GM12878 (cell line): ENCODE data around the gene CORO1C. TPM values are rescaled to one million over a fixed set of nuclear protein-coding genes. Genes with fewer than 3 reads are reported as not detected.

Experiments
- ATAC-seq: fragments of 200-7000 bp; cut with Tn5 transposase; 3 replicates; pipeline ENCODE4 v1.9.1; 2020; ENCODE audit warnings: mild to moderate bottlenecking, moderate library complexity
- BruUV-seq: library from RNA; stranded (reverse); fragments of 400-500 nt; replicated peaks from 2 replicates; lab custom pipeline; 2021; lab: Mats Ljungman, UMichigan
- CTCF ChIA-PET: fragments of 300-600 bp; sonication (Branson Sonifier 250); formaldehyde crosslinking; extraction: SDS; loops from one replicate; lab custom pipeline; 2021; ENCODE audit warnings: inconsistent platforms; lab: Yijun Ruan, JAX
- POLR2A ChIA-PET: fragments of 350-600 bp; formaldehyde crosslinking; extraction: SDS; loops from one replicate; lab custom pipeline; 2021; ENCODE audit warnings: inconsistent platforms; lab: Charles Lee
- RAD21 ChIA-PET: fragments of 300-600 bp; sonication (Branson Sonifier 250); formaldehyde crosslinking; loops from one replicate; lab custom pipeline; 2023; ENCODE audit warnings: antibody characterized with exemption; ENCODE audit not compliant: unreplicated experiment; lab: Charles Lee
- SMC1A ChIA-PET: fragments of 300-600 bp; sonication (Branson Sonifier 250); formaldehyde crosslinking; loops from one replicate; lab custom pipeline; 2023; ENCODE audit not compliant: unreplicated experiment, uncharacterized antibody; lab: Charles Lee
- DNase-seq: peaks from one replicate; pipeline ENCODE4 v3.0.0-alpha.2; 2011; ENCODE audit warnings: low read depth, low spot score
- FAIRE-seq: peaks from 3 replicates; lab custom pipeline; 2011; peaks lifted over from hg19 to GRCh38; lab: Jason Lieb, UNC
- H2AFZ ChIP-seq: 2 replicates; pipeline ENCODE4 v1.6.0; 2011; ENCODE audit warnings: low read depth, low read length, control low read depth; ENCODE audit not compliant: control insufficient read depth
- H3K27ac ChIP-seq: 2 replicates; pipeline ENCODE4 v1.5.1; 2011; ENCODE audit warnings: control low read depth; ENCODE audit not compliant: control insufficient read depth, insufficient read depth
- H3K27me3 ChIP-seq, 2 experiments: replicated peaks in 1 of 2; 2 replicates each; pipeline versions ENCODE4 v1.6.0 to v1.6.1; 2011; ENCODE audit warnings: low read length in 1 of 2; ENCODE audit not compliant: control insufficient read depth in 2 of 2, insufficient read depth in 2 of 2
- H3K36me3 ChIP-seq, 2 experiments: 2 replicates each; pipeline ENCODE4 v1.5.1; 2011; ENCODE audit warnings: low read length in 1 of 2; ENCODE audit not compliant: control insufficient read depth in 2 of 2, insufficient read depth in 2 of 2
- H3K4me1 ChIP-seq: 2 replicates; pipeline ENCODE4 v1.6.1; 2011; ENCODE audit warnings: mild to moderate bottlenecking, low read length, moderate library complexity, mixed read lengths; ENCODE audit not compliant: control insufficient read depth, insufficient read depth
- H3K4me2 ChIP-seq: 2 replicates; pipeline ENCODE4 v1.6.0; 2011; ENCODE audit warnings: control low read depth; ENCODE audit not compliant: control insufficient read depth, insufficient read depth
- H3K4me3 ChIP-seq: fragments of 200-600 bp; sonication (generic); 2 replicates; pipeline ENCODE4 v1.5.1; 2016
- H3K79me2 ChIP-seq: 2 replicates; pipeline ENCODE4 v1.6.0; 2011; ENCODE audit warnings: low read length; ENCODE audit not compliant: control insufficient read depth, insufficient read depth
- H3K9ac ChIP-seq: 2 replicates; pipeline ENCODE4 v1.8.0; 2011; ENCODE audit warnings: low read length, control low read depth, mixed read lengths; ENCODE audit not compliant: control insufficient read depth, insufficient read depth
- H3K9me3 ChIP-seq: replicated peaks from 3 replicates; pipeline ENCODE4 v1.5.1; 2011; ENCODE audit warnings: mild to moderate bottlenecking, low read length; ENCODE audit not compliant: control insufficient read depth, insufficient read depth
- H4K20me1 ChIP-seq: 2 replicates; pipeline ENCODE4 v1.6.0; 2011; ENCODE audit not compliant: control insufficient read depth, insufficient read depth
- DPF2 ChIP-seq: fragments of 450-650 bp; IDR thresholded peaks from 2 replicates; pipeline ENCODE4 v1.6.1; 2017; ENCODE audit warnings: mild to moderate bottlenecking
- EED ChIP-seq: sonication (generic); IDR thresholded peaks from 2 replicates; pipeline ENCODE4 v1.6.1; 2016; ENCODE audit warnings: antibody characterized with exemption, low read depth
- IKZF1 ChIP-seq: fragments of 450-650 bp; conservative IDR thresholded peaks from 2 replicates; pipeline ENCODE4 v1.6.1; 2017; ENCODE audit warnings: antibody characterized with exemption, mild to moderate bottlenecking
- NFYA ChIP-seq: IDR thresholded peaks from 2 replicates; pipeline ENCODE4 v1.6.1; 2011; ENCODE audit warnings: low read depth, mild to moderate bottlenecking, low read length, improper control_type of control experiment, borderline replicate concordance
- PAX5 ChIP-seq: IDR thresholded peaks from 2 replicates; pipeline ENCODE4 v1.6.1; 2011; ENCODE audit warnings: low read depth, low read length, borderline replicate concordance
- PAX8 ChIP-seq: fragments of 450-650 bp; IDR thresholded peaks from 2 replicates; pipeline ENCODE4 v1.6.1; 2017; ENCODE audit warnings: mild to moderate bottlenecking, moderate library complexity
- SP1 ChIP-seq: IDR thresholded peaks from one replicate; pipeline ENCODE4 v1.6.1; 2011; ENCODE audit warnings: low read depth, low read length
- SPI1 ChIP-seq: IDR thresholded peaks from 2 replicates; pipeline ENCODE4 v1.6.1; 2011; ENCODE audit warnings: low read depth, mild to moderate bottlenecking, low read length, moderate library complexity, borderline replicate concordance; ENCODE audit not compliant: insufficient read depth
- SRF ChIP-seq, 2 experiments: IDR thresholded peaks; 2 replicates each; pipeline ENCODE4 v1.6.1; 2011; ENCODE audit warnings: low read depth in 2 of 2, low read length in 2 of 2, mild to moderate bottlenecking in 1 of 2, moderate library complexity in 1 of 2
- SUPT20H ChIP-seq: IDR thresholded peaks from 2 replicates; pipeline ENCODE4 v1.6.1; 2011; ENCODE audit warnings: low read depth, mild to moderate bottlenecking, low read length, moderate library complexity, borderline replicate concordance; ENCODE audit not compliant: control insufficient read depth
- ZBED1 ChIP-seq: IDR thresholded peaks from 2 replicates; pipeline ENCODE4 v1.6.1; 2016; ENCODE audit warnings: borderline replicate concordance
- ZBTB33 ChIP-seq: fragments of 450-650 bp; IDR thresholded peaks from 2 replicates; pipeline ENCODE4 v1.6.1; 2017; ENCODE audit warnings: mild to moderate bottlenecking
- WGBS: methylation state at CpG from one replicate; pipeline ENCODE4 v1.1.6; 2016; ENCODE audit warnings: low lambda C conversion rate; ENCODE audit not compliant: insufficient replicate concordance, insufficient coverage; ENCODE audit errors: missing lambda C conversion rate; 5-methylcytosine and 5-hydroxymethylcytosine counted together
- in situ Hi-C: fragments of 300-500 bp; cut with MboI; formaldehyde crosslinking; loops from 9 replicates; pipeline ENCODE4 v1.14.3; 2018; ENCODE audit warnings: mixed read lengths
- intact Hi-C: fragments of 100-400 bp; cut with micrococcal nuclease; formaldehyde crosslinking; loops from one replicate; pipeline ENCODE4 v1.14.2; 2022; ENCODE audit not compliant: unreplicated experiment
- polyA plus RNA-seq, 11 experiments: library from polyadenylated mRNA; depleted of rRNA in 4 of 11; unstranded in 6 of 11; stranded (reverse) in 5 of 11; fragments of >200 nt; fragmentation: Nextera tagmentation in 4 of 11; fragmentation: Illumina TruSeq in 1 of 11; extraction: Ambion mirVana in 4 of 11; extraction: Trizol in 1 of 11; gene quantifications; 1 replicate in 1 of 11; 2 replicates in 10 of 11; pipeline versions ENCODE4 v1.2.1 to v1.2.3, GENCODE V29; 2011 to 2016; ENCODE audit warnings: inconsistent platforms in 2 of 11, missing spikeins in 2 of 11, low read depth in 1 of 11
- total RNA-seq, 4 experiments: library from RNA; depleted of rRNA in 3 of 4; stranded (reverse); fragments of >200 nt in 3 of 4; fragmentation: Illumina TruSeq in 1 of 4; extraction: Trizol in 1 of 4; gene quantifications; 2 replicates each; pipeline versions ENCODE4 v1.2.1 to v1.2.3, GENCODE V29; 2013 to 2021
- TF ChIP-seq, protein P1 (sequence below): fragments of 450-650 bp; IDR thresholded peaks from 2 replicates; pipeline ENCODE4 v1.6.1; 2016; ENCODE audit warnings: mild to moderate bottlenecking
- TF ChIP-seq, protein P2 (sequence below): fragments of 450-650 bp; formaldehyde crosslinking; IDR thresholded peaks from 2 replicates; pipeline ENCODE4 v1.4.0; 2022; ENCODE audit warnings: mild to moderate bottlenecking, moderate library complexity

Gene CORO1C
- total and polyA plus RNA-seq, 10 of the 15 experiments (the other 5 are each of a cell fraction or from before 2014, with no cell fraction given) = 52.7 to 254 (median 171) TPM

DNA sequence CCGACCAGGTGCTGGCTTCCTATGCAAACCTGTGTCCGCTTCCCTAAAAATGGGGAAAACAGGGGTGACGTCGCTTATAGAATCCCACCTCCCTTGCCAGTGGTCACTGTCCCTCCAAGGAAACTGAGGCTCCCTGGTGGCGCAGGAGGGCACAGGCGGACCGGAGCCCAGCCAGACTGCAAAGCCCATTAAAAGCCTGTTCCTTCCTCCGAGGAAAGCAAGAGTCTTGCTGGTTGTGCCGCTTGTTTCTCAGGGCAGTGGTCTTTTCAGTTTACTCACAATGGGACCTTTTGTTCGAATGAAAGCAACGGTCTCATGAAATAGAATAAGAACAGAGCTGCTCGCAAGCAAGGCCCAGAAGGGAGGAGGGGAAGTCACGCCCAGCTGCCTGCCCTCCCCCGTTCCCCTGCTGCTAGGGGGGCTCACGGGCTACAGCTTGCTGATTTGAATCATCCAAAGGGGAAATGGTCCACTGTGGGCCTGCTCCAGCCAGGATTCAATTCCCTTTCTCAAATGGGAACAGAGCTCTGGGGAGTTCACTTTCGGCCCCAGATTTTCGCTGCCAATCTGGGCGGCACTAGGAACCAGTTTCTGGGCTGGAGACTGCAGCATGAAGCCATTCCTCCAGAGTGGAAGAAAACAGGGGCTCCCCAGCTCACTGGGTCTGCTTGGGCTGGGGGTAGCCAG, 93.0 kb downstream of the CORO1C start:
- no TSS peak for BruUV-seq
- H3K36me3 ChIP-seq = no peaks in the 10 kb centered on the region; a peak in 1 of 4 replicates
- POLR2A ChIA-PET = interaction anchor here (0.5 to 10.5 kb wide), 7 partner anchors 22 to 219 kb away, joined by 3 to 199 read pairs (median 11); partner anchors contain the start of gene SSH1
- H2AFZ ChIP-seq = no peak overlapping the region
- H3K27ac ChIP-seq = peak overlapping the region; percentile 65
- peaks cover 80% of the 10 kb centered on the region for H3K4me1 ChIP-seq
- H3K4me2 ChIP-seq = peak overlapping the region; percentile 82
- no peaks in the 10 kb centered on the region for H4K20me1 ChIP-seq
- ATAC-seq (no peak), FAIRE-seq (no peak), DNase-seq (no peak)
- RAD21 ChIA-PET = interaction anchor here (1.2 to 17.3 kb wide), 5 partner anchors 15 to 181 kb away, joined by 3 to 413 read pairs (median 221); partner anchors contain the start of genes ISCU and SART3
- H3K79me2 ChIP-seq = peaks cover 14% of the 10 kb centered on the region
- in situ Hi-C loops = loop anchor here (10.0 kb wide), 1 partner anchor 457 kb away; the partner anchor contains the start of genes ALKBH2 and UNG
- WGBS = 82% methylated on average over 18 of the region's 18 CpGs
- intact Hi-C loops = loop anchor here (10.0 kb wide), 2 partner anchors 303 to 457 kb away; partner anchors contain the start of genes ALKBH2, CMKLR1 and UNG
- peak overlapping the region; percentile 62; the same call in 1 of the 2 replicates for H3K4me3 ChIP-seq
- CTCF ChIA-PET = interaction anchor here (1.1 to 17.2 kb wide), 8 partner anchors 8 to 317 kb away, joined by 3 to 244 read pairs (median 4); partner anchors contain the start of gene ISCU
- SMC1A ChIA-PET = interaction anchor here (0.9 to 16.7 kb wide), 9 partner anchors 8 to 166 kb away, joined by 3 to 397 read pairs (median 5); partner anchors contain the start of genes ISCU and SART3
- peak overlapping the region; percentile 46 for H3K9ac ChIP-seq
- H3K27me3 ChIP-seq = no peaks in the 10 kb centered on the region
- no peaks in the 10 kb centered on the region for H3K9me3 ChIP-seq
- no peak for TF ChIP-seq PAX8
- TF ChIP-seq EED = peak; percentile 57; the same call in 1 of the 2 replicates
- peak; percentile 94 for TF ChIP-seq PAX5
- TF ChIP-seq IKZF1 = peak; percentile 59; the same call in 1 of the 2 replicates
- no peak for TF ChIP-seq SUPT20H
- TF ChIP-seq ZBTB33 = no peak
- peak; percentile 51; the same call in 1 of the 2 replicates for TF ChIP-seq SPI1
- TF ChIP-seq, protein P1, sequence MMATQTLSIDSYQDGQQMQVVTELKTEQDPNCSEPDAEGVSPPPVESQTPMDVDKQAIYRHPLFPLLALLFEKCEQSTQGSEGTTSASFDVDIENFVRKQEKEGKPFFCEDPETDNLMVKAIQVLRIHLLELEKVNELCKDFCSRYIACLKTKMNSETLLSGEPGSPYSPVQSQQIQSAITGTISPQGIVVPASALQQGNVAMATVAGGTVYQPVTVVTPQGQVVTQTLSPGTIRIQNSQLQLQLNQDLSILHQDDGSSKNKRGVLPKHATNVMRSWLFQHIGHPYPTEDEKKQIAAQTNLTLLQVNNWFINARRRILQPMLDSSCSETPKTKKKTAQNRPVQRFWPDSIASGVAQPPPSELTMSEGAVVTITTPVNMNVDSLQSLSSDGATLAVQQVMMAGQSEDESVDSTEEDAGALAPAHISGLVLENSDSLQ = no peak
- TF ChIP-seq, protein P2, sequence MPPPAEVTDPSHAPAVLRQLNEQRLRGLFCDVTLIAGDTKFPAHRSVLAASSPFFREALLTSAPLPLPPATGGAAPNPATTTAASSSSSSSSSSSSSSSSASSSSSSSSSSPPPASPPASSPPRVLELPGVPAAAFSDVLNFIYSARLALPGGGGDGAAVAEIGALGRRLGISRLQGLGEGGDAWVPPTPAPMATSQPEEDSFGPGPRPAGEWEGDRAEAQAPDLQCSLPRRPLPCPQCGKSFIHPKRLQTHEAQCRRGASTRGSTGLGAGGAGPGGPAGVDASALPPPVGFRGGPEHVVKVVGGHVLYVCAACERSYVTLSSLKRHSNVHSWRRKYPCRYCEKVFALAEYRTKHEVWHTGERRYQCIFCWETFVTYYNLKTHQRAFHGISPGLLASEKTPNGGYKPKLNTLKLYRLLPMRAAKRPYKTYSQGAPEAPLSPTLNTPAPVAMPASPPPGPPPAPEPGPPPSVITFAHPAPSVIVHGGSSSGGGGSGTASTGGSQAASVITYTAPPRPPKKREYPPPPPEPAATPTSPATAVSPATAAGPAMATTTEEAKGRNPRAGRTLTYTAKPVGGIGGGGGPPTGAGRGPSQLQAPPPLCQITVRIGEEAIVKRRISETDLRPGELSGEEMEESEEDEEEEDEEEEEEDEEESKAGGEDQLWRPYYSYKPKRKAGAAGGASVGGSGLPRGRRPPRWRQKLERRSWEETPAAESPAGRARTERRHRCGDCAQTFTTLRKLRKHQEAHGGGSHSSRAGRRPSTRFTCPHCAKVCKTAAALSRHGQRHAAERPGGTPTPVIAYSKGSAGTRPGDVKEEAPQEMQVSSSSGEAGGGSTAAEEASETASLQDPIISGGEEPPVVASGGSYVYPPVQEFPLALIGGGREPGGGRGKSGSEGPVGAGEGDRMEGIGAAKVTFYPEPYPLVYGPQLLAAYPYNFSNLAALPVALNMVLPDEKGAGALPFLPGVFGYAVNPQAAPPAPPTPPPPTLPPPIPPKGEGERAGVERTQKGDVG (CRISPR knock-in tag) = no peak
- no peak for TF ChIP-seq NFYA
- TF ChIP-seq SRF (IDR thresholded peaks at IDR 0.05; ENCODE audit: low read depth in 2 of 2, low read length in 2 of 2) = no peak
- TF ChIP-seq DPF2 = no peak
- no peak for TF ChIP-seq ZBED1
- no peak for TF ChIP-seq SP1
